Activated naive CD4-positive, alpha-beta T cell treated with Interleukin-2 at 50 U/mL for 16 hours (primary cell): ENCODE data around the gene APIP.

ENCODE experiments used
- DNase-seq: peaks from one replicate; pipeline ENCODE4 v3.0.0-alpha.2; 2020

Gene APIP

GRCh38 chr11:34836958-34837856 is 79.0 kb downstream of the APIP start:
- DNase-seq: no peak

DNA sequence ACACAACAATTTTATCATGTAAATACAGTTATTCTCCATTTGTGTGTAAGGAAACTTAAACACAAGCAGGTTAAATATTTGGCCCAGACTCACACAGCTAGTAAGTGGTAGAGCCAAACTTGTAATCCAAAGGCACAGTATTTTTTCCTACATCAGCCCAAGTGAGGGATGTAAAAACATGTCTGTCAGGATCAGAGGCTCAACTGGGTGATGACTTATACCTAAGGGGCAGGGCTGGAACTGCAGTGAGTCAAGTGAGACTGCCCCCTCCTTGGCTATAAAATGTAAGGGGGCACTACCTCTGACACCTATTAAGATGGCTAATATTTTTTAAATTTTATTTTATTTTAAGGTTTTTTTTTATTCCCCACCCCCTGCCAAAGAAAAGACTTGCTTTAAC is 82.6 kb downstream of the APIP start:
- DNase-seq: no peak
